Activated CD8-positive, alpha-beta memory T cell treated with anti-CD3 and anti-CD28 coated beads for 36 hours (primary cell): Measurements from ENCODE around the gene GRM1. TPM values are rescaled to one million over a fixed set of nuclear protein-coding genes. Genes with fewer than 3 reads are reported as not detected.

Experiments
- CTCF ChIA-PET: fragments of 350-600 bp; sonication (Branson Sonifier 250); formaldehyde crosslinking; loops from one replicate; lab custom pipeline; 2021; ENCODE audit warnings: antibody characterized with exemption; lab: Charles Lee
- POLR2A ChIA-PET: fragments of 350-600 bp; sonication (Branson Sonifier 250); formaldehyde crosslinking; loops from one replicate; lab custom pipeline; 2021; ENCODE audit warnings: antibody characterized with exemption; lab: Charles Lee
- total RNA-seq, 2 experiments: library from RNA; stranded (reverse); gene quantifications; one replicate each; pipeline ENCODE4 v1.2.3, GENCODE V29; 2021

Gene GRM1
- total RNA-seq, 2 experiments from 2014 or later: not detected

DNA sequence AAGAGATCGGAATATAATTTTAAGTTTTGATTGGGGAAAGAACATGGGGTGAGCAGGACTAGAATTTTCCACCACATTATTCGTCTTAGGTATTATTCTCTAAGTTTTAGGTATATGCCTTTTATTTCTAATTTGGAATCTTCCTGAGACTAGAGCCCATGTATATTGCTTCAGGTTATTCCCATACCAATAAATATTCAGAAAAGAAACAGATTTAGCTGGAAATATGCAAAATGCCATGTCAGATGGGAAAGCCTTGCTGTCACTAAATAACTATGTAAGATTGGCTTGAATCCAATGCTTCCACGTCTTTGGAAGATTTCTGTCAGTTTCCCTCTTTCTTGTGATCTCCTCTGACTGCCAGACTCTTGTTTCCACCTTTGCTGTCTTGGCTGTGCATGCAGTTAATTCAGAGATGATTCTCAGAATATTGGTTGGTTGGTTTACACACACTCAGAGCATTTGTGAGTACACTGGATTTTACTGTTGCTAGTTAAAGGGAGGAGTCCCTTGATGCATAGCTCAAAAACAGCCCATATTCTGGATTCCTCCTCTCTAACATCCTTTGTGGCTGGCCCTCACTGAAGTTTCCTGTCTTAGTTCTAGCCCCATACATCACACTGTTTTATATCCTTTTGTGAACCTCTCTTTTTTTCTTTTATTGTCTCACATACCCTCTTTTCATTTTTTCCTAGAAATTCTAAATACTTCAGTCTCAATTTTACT lies 64.3 kb downstream of the GRM1 start:
- CTCF ChIA-PET: no interaction called here
- POLR2A ChIA-PET: no interaction called here

DNA sequence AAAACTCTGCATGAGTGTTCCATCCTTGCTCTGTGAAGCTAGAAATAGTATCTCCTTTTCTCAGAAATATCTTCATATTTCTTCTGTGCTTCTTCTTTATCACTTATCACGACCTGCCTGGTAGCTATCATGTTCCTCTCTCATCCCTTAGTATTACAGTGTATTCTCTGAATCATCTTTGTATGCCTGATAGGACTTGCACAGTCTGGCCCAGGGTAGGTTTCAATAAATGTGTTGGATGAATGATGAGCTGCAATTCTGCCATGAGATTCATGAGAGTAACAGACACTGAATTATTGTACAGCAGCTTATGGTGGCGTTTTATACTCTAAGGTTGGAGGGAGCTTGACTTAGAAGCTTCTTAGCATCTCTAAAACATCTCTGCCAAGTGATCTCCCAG lies 66.6 kb downstream of the GRM1 start:
- ChIA-PET POLR2A (no interaction called here), CTCF (no interaction called here)

DNA sequence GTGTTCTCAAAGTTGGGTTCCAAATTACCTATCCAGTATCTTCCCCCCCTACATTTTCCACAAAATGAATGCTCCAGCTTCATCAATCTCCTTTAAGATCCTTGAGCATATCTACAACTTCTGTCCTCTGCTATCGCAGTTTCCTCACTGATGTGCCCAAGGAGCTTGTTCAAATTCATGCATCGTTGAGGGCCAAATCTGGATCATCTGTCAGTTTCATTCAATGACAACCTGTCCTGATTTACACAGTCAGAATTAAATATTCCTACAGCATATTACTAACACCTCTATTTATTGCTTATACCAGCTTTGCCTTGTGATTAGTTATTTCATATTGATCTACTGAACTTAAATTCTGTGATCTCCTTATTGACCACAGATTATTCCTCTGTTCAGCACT lies 68.7 kb downstream of the GRM1 start:
- ChIA-PET CTCF (no interaction called here), POLR2A (no interaction called here)

DNA sequence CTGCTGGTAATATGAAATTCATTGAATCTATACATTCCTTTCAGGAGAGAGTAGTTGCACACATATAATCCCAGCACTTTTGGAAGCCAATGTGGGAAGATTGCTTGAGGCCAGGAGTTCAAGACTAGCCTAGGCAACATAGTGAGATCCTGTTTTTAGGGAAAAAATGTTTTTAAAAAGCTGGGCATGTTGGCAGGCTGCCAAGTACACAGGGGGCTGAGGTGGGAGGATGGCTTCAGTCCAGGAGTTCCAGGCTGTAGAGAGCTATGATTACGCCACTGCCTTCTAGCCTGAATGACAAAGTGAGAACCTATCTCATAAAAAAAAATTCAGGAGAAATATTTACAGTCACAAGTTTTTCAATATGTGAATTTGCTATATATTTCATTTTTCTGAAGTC lies 71.9 kb downstream of the GRM1 start:
- CTCF ChIA-PET: no interaction called here

DNA sequence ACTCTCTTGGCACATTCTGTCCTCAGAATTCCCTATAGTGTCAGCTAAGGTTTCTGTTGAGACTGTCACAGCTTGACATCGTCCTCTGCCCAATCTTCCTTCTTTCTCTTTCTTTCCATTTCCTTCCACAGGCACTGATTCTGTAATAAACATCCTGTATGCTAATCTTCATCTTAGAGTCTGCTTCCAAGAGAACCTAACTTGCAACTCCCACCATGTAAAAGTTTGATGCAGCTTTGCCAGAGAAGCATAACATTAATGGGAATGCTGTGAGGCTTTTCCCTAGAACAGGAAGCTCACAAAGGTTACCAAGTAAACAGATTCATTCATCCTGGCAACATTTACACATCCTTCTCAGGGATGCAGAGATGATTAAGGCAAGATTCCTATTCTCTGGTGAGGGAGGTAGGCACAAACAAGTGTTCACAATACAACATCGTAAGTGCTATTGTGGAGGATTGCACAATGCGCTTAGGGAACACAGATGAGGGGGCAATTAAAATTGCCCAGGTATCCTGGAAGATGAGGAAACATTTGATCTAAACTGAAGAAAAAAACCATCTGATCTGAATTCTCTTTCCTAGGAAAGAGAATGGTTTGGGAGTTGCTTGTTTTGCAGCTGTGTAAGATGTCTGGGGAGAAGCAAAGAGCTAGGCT lies 74.7 kb downstream of the GRM1 start:
- POLR2A ChIA-PET: no interaction called here

More for the DNA sequence above, 71.9 kb downstream of the GRM1 start:
- POLR2A ChIA-PET: no interaction called here

DNA sequence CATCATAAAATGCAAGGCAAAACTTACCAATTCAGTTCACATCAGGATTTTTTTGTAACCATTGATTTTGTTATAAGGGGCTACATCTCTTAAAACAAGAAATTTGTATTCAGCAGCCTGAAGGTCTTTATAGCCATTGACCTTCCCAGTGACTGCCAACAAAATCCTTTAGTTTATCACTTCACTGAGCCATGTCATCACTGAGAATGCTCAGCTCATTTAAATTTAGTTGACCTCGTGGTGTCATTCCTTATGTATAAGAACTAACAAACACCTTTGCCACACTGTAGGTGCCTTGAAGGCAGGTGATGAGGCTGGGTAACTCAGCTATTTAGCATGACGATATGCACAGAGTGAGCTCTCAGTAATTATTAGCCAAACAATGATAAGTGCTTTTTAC lies 77.7 kb downstream of the GRM1 start:
- ChIA-PET CTCF (no interaction called here), POLR2A (no interaction called here)

More for the DNA sequence above, 74.7 kb downstream of the GRM1 start:
- CTCF ChIA-PET: no interaction called here

DNA sequence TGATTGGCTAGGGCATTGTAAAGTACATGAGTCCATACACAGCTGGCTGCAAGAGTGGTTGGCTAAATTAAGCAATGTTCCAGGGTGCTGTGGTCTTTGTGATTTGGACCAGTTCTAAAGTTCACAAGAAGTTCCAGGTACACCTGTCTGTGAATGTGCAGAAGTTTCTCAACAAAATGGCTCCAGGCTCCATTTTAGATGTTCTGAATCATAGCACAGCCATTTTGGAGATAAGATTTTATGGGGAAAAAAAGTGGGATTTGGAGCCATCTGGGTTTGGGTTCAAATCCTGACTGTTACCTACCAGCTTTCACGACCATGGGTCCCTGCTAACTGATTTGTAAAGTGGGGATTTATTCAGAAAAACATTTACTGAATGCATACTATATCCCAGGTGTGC lies 82.1 kb downstream of the GRM1 start:
- ChIA-PET POLR2A (no interaction called here), CTCF (no interaction called here)

DNA sequence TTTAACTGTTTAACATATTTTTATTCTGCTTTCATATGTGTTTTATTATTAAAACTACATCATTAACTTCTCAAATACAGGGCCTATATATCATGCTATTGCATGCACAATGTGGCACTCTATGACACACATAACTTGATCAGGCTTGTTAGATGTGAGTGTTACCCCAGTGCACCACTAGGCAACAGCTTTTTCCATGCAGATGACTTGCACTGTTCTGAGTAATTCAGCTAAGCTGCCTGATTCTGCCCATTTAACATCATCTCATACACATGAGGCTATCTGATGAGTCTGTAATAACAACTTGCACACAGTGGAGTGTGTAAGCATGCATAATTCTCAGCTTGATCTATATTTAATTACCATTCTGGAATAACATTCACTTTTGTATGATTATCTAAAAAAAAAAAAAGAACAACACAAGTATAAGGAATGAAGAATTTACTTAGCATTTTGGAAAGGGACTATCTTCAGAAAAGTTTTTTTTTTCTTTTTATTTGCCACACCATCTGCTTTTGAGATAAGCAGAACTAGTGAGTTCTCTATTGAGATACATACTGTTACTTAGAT lies 83.1 kb downstream of the GRM1 start:
- POLR2A ChIA-PET: no interaction called here
- CTCF ChIA-PET: no interaction called here

DNA sequence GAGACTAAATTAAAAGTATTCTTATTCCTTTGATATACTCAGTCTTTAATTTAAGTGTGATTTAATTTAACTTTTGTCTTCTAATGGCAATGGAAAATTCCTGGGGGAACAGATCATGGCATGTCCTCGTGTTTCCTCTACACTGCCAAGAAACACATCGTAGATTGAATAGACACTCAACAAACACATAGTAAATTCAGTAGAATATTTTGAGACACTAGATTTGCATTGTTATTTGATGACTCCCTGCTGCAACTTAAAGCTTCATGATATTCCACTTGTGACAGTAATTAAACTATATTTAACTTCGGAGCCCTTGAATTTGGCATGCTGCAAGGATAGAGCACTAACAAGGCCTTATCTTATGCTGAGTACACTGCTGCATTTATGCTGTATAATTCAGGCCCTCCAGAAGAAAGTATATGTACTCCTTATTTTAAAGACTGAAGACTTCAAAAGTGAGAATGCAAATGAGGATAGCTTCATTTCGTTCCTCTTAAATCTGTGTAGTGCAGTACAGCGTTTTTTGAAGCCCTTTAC lies 84.3 kb downstream of the GRM1 start:
- CTCF ChIA-PET: no interaction called here
- POLR2A ChIA-PET: no interaction called here

DNA sequence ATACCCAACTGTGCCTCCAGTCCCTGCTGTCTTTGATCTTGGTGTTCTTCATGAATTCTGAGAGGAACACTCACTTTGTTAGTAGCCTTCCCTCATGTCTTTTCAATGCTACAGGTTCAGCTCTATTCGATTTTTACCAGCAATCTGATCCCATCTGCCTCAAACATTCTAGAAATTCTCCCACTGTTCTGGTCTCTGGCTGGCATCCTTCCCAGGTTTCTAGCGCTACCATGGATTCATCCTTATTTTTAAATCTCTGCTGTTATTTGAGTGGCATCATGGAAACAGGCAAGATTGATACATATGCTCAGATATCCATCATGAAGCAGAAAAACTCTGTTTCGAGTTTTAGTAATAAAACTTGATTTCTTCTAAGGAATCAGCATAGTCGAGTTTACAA lies 94.8 kb downstream of the GRM1 start:
- ChIA-PET POLR2A (no interaction called here), CTCF (no interaction called here)

DNA sequence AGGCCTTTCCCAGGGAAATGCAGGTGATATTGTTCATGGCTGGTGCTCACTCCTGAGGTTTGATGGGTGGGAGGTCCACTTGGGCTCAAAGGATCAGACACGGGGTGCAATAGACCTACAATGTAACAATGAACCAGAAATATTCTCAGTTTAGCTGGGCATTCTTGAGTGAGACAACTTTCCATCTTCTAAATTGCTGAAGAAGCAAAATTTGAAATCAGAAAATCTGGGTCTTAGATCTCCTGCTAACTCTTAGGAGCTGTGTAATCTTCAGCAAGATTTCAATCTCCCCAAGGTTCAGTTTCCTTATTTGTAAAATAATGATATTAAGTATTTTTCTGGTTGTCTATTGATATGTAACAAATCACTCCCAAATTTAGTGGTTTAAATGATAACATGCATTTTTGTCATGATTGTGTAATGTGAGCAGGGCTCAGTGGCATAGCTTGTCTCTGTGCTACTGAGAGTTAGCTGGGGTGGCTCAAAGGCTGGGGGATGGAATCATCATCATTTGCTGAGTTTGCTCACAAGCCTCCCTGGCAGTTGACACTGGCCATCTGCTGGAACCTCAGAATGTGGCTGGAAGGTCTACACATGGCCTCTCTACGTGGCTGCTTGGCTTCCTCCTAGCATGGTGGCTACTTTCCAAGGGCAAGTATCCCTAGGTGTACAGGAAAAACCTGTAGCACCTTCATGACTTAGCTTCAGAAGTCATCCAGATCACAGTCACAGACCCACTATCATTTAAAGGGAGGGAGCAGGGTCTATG lies 98.8 kb downstream of the GRM1 start:
- POLR2A ChIA-PET: no interaction called here
- CTCF ChIA-PET: no interaction called here

DNA sequence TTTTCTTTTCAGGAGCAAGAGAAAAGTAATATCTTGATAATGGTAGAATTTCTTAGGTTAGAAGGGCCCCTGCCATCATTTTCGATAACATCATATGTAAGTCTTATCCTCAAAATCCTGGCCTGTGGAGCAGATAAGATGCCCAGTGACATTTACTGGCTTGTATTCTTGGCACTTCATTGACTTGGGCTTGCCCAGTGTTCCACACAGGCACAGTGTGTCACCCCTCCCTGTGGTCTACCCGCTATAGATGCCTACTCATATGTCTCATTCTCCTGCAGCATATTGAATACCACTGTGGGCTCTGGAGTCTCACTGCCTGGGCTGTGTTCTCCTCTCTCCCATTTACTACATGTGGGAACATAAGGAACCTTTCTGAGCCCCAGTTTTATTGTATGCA lies 105.0 kb downstream of the GRM1 start:
- ChIA-PET POLR2A (no interaction called here), CTCF (no interaction called here)

DNA sequence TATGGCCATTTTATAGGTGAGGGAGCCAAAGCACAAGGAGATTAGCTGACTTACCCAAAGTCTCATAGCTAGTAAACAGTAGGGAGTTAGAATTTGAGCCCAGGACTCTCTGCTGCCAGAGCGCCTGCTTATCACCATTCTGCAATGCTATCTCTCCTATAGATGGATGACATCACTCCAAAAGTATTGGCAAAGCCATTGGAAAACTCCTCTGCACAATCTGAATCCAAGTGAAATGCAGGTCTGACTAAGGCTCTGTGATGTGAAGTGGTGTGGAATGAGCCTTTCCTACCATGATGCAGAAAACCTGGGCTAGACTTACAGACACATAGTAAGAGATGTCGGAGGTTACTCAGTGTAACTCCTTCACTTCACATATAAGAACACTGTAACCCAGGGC lies 106.3 kb downstream of the GRM1 start:
- CTCF ChIA-PET: no interaction called here

DNA sequence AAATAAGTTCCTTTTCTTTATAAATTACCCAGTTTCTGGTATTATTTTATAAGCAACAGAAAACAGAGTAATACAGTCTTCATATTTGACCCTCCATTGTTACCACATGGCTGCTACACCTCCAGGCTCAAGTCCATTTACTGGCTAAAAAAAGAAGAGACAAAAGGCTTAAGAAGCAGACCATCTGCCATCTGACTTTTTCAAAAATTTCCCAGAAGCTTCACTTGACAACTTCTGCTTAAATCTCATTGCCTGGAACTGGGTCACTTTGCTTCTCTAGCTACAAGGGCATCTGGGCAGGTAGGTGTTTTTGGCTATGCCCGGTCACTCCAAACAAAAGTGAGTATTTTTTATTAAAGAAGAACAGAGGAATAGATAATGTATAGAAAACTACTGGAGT lies 118.0 kb downstream of the GRM1 start:
- ChIA-PET POLR2A (no interaction called here), CTCF (no interaction called here)

More for the DNA sequence above, 106.3 kb downstream of the GRM1 start:
- POLR2A ChIA-PET: no interaction called here

DNA sequence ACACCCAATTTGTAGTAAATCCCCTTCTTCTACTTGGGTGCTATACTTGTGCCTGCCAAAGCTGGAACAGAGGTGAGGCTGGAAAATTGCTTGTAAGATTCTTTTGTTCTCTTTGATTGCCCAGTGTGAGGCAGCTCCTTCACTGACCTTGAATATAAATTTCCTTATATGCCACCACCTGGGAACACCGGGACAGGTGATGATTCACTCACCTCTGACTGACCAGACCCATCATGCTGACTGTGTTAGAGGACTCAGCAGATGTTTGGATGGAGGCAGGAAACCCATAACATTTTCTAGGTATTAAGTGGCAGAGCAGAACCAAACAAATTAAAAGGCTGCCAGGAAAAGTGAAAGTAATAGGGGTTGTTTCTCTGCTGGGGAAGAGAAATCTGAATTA lies 120.9 kb downstream of the GRM1 start:
- ChIA-PET CTCF (no interaction called here), POLR2A (no interaction called here)

DNA sequence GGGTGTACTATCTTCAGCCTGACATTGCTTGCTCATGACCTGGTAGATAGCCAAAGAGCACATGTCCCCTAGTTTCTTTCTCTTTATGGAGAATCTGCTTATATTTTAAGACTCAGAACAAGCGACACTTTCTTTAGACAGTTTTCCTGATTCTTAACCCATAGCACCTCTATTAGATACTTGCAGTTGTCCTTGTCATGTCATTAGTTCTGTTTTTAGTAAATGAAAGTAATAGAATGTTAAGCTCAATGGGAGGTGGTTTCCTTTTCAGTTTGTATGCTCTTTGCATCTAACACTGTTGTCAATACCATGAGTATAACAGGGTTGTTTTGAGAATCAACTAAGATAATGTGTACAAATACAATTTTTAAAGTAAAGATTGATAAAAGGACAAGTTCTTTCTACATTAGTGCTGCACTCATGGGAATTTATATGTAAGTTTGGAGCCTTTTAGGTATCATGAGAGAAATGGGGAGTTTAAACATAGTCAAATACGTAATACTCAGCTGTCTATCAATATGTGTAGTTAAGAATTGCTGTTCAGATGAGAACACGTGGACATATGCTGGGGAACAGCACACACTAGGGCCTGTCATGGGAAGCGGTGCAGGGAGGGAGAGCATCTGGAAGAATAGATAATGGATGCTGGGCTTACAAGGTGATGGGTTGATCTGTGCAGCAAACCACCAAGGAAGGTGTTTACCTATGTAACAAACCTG lies 124.3 kb downstream of the GRM1 start:
- POLR2A ChIA-PET: no interaction called here
- CTCF ChIA-PET: no interaction called here

DNA sequence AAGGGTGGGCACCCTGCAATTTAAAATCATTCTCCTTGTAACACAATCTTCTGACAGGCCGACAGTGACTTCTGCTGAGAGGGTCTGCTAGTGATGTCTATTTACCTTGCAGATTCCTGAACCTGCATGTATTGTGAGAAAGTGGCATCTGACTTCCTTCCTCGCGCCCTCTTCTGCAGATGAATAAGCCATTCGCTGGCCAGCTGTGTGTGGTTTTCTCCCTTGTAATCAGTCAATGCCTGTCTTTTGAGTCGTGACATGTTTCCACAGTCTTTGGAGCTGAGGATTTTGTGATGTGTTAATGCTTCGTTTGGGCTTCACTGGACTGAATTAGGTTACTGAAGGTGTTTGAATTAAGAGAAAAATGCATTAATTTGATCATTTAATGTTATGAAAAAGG lies 125.3 kb downstream of the GRM1 start:
- POLR2A ChIA-PET: no interaction called here
- CTCF ChIA-PET: no interaction called here

DNA sequence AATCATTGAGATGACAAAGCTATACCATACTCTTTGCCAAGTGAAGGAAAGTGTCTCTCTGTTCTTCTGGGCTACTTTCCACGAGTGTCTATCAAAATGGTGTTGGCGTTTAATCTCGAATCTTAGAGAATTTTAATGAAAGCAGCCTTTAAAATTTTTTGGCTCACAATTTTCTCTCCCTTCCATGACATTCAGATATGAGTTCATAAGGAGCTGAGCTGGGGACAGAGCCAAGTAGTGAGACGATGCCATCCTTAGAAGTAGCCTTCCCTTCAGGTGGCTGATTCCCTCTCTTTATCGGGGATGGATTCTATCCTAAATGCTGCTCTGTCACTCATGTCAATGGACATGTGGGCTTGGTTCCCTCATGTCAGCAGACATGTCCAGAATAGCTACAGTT lies 132.8 kb downstream of the GRM1 start:
- ChIA-PET CTCF (no interaction called here), POLR2A (no interaction called here)

DNA sequence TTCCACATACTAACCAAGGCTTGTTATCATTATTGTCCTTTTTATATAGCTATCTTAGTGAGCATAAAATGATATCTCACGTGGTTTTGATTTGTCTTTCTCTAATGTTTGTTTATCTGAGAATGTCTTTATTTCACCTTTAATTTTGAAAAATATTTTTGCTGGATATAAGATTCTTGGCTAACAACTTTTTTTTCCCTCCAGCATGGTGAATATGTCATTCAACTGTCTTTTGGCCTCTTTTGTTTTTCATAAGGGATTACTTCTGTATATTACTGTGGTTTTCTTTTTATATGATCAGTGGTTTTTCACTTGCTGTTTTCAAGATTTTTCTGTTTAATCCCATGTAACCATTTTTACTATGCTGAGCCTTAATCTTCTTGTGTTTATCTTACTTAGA lies 141.0 kb downstream of the GRM1 start:
- CTCF ChIA-PET: no interaction called here
- POLR2A ChIA-PET: no interaction called here

DNA sequence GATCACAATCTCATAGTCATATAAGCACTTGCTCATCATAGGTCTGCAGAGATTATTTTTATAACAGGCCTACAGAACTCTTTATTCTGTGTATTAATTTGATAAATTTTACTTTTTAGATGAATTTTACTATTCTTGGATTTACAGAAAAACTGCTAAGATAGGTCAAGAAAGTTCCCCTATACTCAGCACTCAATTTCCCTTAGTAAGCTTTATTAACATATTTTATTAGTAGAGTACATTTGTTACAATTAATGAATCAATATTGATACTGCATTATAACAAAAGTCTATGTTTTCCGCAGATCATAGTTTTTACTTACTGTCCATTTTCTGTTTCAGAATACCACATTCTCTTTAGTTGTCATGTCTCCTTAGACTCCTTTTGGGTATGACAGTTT lies 148.9 kb downstream of the GRM1 start:
- CTCF ChIA-PET: no interaction called here
- POLR2A ChIA-PET: no interaction called here
